Measurements from ENCODE around the gene ANKRD6.
"Not testable (repeated sequence)": the region's sequence is repeated elsewhere in the genome, so short reads cannot be mapped to it uniquely, and the experiment has no call there.

The ANKRD6 gene

GRCh38 chr6:89432875-89433251 is at the start of gene ANKRD6:
TSS of gene ANKRD6 (plus strand) at chr6:89433152. CDS start at chr6:89566977, 133,825 bp downstream.
- DNase-seq (ENCODE audit: low read depth) = peak; percentile 72

- no peak for DNase-seq (ENCODE audit: low read depth)
Observed at GRCh38 chr6:89385156-89385667, 47.7 kb upstream of the ANKRD6 start.

- DNase-seq (ENCODE audit: low read depth) = no peak
Observed at GRCh38 chr6:89385846-89386245, 47.1 kb upstream of the ANKRD6 start.

GRCh38 chr6:89386917-89387491 is 45.9 kb upstream of the ANKRD6 start:
- no peak for DNase-seq (ENCODE audit: low read depth)

GRCh38 chr6:89387516-89388201 is 45.3 kb upstream of the ANKRD6 start:
- no peak for DNase-seq (ENCODE audit: low read depth)

- DNase-seq (ENCODE audit: low read depth) = no peak
Observed at GRCh38 chr6:89388846-89389245, 44.1 kb upstream of the ANKRD6 start.

- no peak for DNase-seq (ENCODE audit: low read depth)
Observed at GRCh38 chr6:89392823-89393222, 40.1 kb upstream of the ANKRD6 start.

GRCh38 chr6:89393659-89394058 is 39.3 kb upstream of the ANKRD6 start:
- no peak for DNase-seq (ENCODE audit: low read depth)

- not testable (repeated sequence) for DNase-seq (ENCODE audit: low read depth)
Observed at GRCh38 chr6:89397884-89398283, 35.1 kb upstream of the ANKRD6 start.

GRCh38 chr6:89398762-89399525 is 34.0 kb upstream of the ANKRD6 start:
- no peak for DNase-seq (ENCODE audit: low read depth)

- no peak for DNase-seq (ENCODE audit: low read depth)
Observed at GRCh38 chr6:89400050-89400449, 32.9 kb upstream of the ANKRD6 start.

- no peak for DNase-seq (ENCODE audit: low read depth)
Observed at GRCh38 chr6:89400912-89401399, 32.0 kb upstream of the ANKRD6 start.

- no peak for DNase-seq (ENCODE audit: low read depth)
Observed at GRCh38 chr6:89402776-89403175, 30.2 kb upstream of the ANKRD6 start.

GRCh38 chr6:89404512-89404911 is 28.4 kb upstream of the ANKRD6 start:
- DNase-seq (ENCODE audit: low read depth) = no peak

GRCh38 chr6:89406141-89406540 is 26.8 kb upstream of the ANKRD6 start:
- no peak for DNase-seq (ENCODE audit: low read depth)

GRCh38 chr6:89409461-89410035 is 23.4 kb upstream of the ANKRD6 start:
- no peak for DNase-seq (ENCODE audit: low read depth)

GRCh38 chr6:89410231-89410761 is 22.7 kb upstream of the ANKRD6 start:
- no peak for DNase-seq (ENCODE audit: low read depth)

GRCh38 chr6:89410788-89411144 is 22.2 kb upstream of the ANKRD6 start:
- no peak for DNase-seq (ENCODE audit: low read depth)

GRCh38 chr6:89411145-89412070 is 21.5 kb upstream of the ANKRD6 start:
- no peak for DNase-seq (ENCODE audit: low read depth)

GRCh38 chr6:89412071-89413005 is 20.6 kb upstream of the ANKRD6 start, which contains the start of gene RRAGD:
TSS of gene RRAGD (minus strand) at chr6:89412273. CDS start at chr6:89411993, 280 bp downstream.
- DNase-seq (ENCODE audit: low read depth) = peak; percentile 20

Data from stimulated activated CD8-positive, alpha-beta memory T cell treated with anti-CD3 and anti-CD28 coated beads, Interleukin-7, amount 100 ng/mL, for 24 hours (primary cell).